GM12891 (cell line): ENCODE data around the gene OPCML.

Experiments used
- DNase-seq: peaks from one replicate; pipeline ENCODE4 v3.0.0; 2011; ENCODE audit warnings: low spot score; ENCODE audit not compliant: insufficient read length
- FAIRE-seq: peaks from 2 replicates; lab custom pipeline; 2011; peaks lifted over from hg19 to GRCh38; lab: Jason Lieb, UNC
- PAX5 ChIP-seq: IDR thresholded peaks from 2 replicates; pipeline ENCODE4 v1.6.1; 2011; ENCODE audit warnings: low read length, moderate library complexity, mild to moderate bottlenecking; ENCODE audit not compliant: insufficient read depth, severe bottlenecking
- POLR2A ChIP-seq: IDR thresholded peaks from 2 replicates; pipeline ENCODE4 v1.6.1; 2011; ENCODE audit warnings: low read depth, low read length, control low read depth
- POLR2AphosphoS5 ChIP-seq: IDR thresholded peaks from 2 replicates; pipeline ENCODE4 v1.6.1; 2011; ENCODE audit warnings: low read depth, low read length, control low read depth
- POU2F2 ChIP-seq: IDR thresholded peaks from 2 replicates; pipeline ENCODE4 v1.6.1; 2011; ENCODE audit warnings: low read depth, mild to moderate bottlenecking, control low read depth, low read length, moderate library complexity
- SPI1 ChIP-seq: IDR thresholded peaks from 2 replicates; pipeline ENCODE4 v1.6.1; 2011; ENCODE audit warnings: low read depth, low read length, control low read depth
- TAF1 ChIP-seq: IDR thresholded peaks from 2 replicates; pipeline ENCODE4 v1.6.1; 2011; ENCODE audit warnings: low read depth, low read length, control low read depth

Gene OPCML

DNA sequence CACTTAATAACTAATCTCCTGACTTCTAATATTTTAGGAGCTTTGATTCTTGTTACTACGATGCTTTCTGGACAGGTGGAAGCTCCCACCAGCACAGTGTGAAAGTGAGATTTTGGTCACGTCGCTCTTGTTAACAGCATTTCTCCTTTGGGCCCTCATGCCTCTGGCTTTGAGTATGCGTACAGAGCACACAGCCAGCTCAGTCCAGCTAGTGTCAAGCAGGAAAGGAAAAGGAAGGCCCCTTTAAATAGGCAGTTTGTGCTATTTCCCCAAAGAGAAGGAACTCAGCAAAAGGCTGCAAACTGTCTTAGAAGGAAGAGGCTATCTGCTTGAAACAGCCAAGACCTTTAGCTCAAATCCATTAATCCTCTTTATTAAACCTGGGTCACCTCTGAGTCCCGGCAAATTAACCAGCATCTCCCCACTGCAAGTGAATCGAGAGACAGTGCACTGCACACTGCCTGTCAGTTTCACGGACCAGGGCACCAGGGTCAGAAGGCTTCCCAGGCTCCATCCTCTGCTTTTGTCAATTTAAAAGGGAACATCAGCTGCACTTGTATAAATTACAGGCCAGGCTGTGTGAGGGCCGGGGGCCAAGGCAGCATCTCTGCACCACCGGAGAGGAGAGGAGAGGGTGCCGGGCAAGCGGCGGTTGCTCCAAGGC is 34.7 kb downstream of the OPCML start:
- no peak for DNase-seq
- TF ChIP-seq SPI1 (no peak), POU2F2 (no peak), TAF1 (no peak), POLR2A (no peak)
- FAIRE-seq: no peak

DNA sequence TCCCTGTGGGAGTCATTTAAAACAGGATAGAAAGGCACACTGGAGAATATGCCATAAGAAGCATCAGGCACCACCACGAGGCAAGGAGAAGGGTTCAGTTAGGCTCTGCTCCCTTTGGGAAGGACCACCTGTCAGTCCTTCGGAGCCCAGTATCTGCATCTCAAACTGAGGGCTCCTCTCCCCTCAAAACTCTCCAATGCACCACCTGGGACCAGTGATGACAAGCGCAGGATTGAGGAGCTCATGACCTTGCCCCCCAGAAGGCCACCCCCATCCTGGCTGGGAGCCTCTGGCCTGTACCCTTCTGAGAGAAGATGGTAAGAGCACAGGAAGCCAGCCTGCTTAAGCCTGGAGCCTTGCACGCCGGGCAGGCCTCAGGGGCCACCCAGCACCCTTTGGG is 39.4 kb downstream of the OPCML start:
- TF ChIP-seq POLR2A: no peak
- TF ChIP-seq PAX5: no peak
- TF ChIP-seq TAF1: no peak
- no peak for TF ChIP-seq POLR2AphosphoS5
- no peak for TF ChIP-seq SPI1
- no peak for TF ChIP-seq POU2F2
- DNase-seq (no peak), FAIRE-seq (no peak)

- TF ChIP-seq TAF1: no peak
- TF ChIP-seq PAX5: no peak
- TF ChIP-seq POLR2AphosphoS5: no peak
- no peak for TF ChIP-seq POLR2A
- no peak for TF ChIP-seq POU2F2
- no peak for TF ChIP-seq SPI1
- DNase-seq: no peak
- no peak for FAIRE-seq
These were observed 40.5 kb downstream of the OPCML start for GRCh38 chr11:133491680-133492383.

DNA sequence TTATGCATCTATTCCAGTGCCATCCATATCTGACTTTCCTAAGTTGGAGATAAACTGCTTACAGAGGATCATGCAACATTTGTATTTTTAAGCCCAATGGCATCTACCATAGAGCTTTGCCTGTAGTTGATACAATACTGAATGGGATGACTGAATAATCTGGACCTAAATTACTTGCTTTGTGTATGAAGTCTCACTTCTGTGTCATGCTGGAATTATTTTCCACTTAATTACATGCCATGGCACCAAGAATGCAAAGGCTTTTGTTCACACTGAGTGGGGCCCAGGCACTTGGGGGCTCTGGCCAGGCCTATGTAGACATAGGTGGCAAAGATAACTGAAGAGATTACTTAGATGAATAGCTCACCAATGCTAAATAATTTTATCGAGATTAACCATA is 51.6 kb downstream of the OPCML start:
- no peak for TF ChIP-seq POLR2A
- TF ChIP-seq PAX5: no peak
- TF ChIP-seq SPI1: no peak
- no peak for TF ChIP-seq TAF1
- TF ChIP-seq POU2F2: no peak

DNA sequence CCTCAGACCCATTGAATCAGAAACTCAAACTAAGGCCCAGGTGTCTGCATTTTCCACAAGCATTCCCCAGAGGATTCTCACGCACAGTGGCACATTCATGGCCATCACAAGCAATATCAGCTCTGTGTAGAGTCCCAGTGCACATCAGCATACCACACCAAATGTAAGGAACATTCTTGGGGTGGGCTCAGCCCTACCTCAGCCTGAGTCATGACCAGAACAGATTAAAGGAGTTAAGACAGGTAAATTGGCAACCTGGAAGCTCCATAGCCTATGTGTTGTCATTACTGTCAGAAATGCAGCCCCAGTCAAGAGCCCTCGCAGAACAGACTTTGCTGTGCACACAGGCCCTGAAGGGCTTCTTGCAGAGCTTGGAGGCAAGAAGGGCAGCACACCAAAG is 53.1 kb downstream of the OPCML start:
- FAIRE-seq: no peak

More for the DNA sequence above, 51.6 kb downstream of the OPCML start:
- FAIRE-seq: no peak
- no peak for DNase-seq

DNA sequence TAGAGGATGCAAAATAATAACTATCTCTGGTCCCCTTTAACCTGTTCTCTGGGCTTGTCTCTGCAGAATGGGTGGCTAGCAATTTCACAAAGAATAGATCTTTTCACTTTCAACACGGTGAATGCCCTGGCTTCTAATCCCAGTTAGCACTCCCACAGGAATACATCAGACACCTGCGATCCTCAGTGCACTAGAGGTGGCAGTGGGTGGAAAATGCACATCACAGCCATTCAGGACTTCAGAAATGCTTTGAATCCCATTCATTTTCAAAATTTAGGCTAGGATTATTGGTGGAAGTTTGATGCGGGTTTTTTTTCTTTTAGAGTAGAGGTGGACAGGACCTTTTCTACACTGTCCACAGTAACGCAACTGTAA is 55.1 kb downstream of the OPCML start:
- no peak for DNase-seq
- FAIRE-seq: no peak
- TF ChIP-seq POLR2AphosphoS5: no peak
- no peak for TF ChIP-seq POU2F2
- no peak for TF ChIP-seq TAF1
- no peak for TF ChIP-seq PAX5
- no peak for TF ChIP-seq SPI1
- TF ChIP-seq POLR2A: no peak

More for the DNA sequence above, 53.1 kb downstream of the OPCML start:
- no peak for DNase-seq
- no peak for TF ChIP-seq POLR2A
- no peak for TF ChIP-seq TAF1
- no peak for TF ChIP-seq PAX5
- TF ChIP-seq SPI1: no peak
- TF ChIP-seq POLR2AphosphoS5: no peak
- TF ChIP-seq POU2F2: no peak

DNA sequence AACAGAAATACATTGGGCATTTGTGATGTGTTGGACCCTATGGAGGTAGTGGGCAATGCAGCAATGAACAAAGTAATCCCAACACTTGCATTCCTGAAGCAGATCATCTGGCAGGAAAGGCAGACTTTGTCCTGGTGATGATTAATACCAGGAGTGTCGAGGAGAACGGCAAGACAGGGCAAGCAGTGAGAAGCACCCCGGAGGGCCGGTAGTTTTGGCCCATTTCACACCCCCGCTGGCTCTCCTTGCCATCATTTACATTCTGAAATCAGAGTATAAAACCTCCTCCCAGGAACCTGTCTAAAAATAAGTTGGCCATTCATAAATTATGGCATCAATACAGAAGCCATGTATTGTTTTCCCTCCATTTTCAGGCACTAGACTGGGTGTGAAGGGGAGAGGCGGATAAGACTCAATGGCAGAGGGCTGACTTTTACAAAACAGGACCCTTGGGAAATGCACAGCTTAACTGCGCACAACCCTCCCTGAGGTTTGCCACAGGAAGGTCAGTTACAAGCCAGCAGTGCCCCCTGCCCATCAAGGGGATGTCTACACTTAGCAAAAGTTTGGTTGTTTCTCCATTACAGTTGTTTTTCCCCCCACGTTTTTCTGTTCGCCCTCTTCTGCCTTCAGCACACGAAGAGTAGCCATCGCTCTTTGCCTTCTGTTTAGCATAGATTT is 55.6 kb downstream of the OPCML start:
- FAIRE-seq (no peak), DNase-seq (no peak)
- TF ChIP-seq SPI1 (no peak), POU2F2 (no peak)

DNA sequence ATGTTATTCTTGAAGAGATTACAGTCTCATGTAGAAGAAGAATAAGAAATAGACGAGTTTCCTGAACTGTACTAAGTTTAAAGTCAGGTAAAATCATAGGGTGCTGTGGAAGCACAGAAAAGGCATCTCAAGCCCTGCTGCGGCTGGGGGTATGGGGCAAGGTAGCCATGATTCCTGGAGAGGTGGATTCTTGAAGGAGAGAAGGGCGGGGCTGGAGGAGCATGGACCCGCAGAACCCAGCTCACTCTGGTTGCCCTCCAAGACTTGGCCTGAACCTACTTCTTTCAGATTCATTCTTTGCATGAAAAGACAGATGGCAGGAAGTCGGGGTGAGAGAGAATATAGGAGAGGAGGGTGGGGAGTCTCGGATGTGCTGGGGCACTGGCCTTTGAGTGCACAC is 57.8 kb downstream of the OPCML start:
- FAIRE-seq (no peak), DNase-seq (no peak)
- TF ChIP-seq TAF1 (no peak), POU2F2 (no peak), POLR2A (no peak), PAX5 (no peak), POLR2AphosphoS5 (no peak), SPI1 (no peak)

GRCh38 chr11:133467686-133468085 is 64.6 kb downstream of the OPCML start:
- DNase-seq: no peak
- no peak for FAIRE-seq
- TF ChIP-seq TAF1 (no peak), PAX5 (no peak)

DNA sequence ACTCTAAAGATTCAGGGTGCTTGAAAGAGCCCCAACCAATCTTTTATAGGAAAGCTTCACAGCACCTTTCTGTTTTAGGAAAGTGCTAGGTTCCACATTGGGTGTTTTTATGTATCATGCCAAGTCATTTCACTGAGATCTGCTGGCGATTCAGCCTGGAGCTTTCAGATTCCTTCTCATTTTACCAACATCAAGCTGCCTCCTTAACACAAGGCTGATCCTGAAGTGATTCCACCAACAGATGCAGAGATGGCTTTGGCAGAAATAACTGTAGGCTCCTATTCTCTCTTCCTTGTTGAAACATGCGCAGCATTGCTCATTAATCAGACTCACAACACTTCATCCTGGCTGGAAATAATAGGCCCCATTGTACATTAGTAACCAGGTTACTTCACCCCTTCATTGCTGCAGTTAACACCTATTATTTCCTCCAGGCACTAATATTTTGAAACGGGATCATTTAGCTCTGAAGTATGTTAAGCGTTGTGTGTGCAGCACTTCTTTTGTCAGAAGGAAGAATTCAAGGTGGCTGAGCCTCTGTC is 89.0 kb downstream of the OPCML start:
- TF ChIP-seq POLR2A: no peak
- no peak for TF ChIP-seq POU2F2
- TF ChIP-seq SPI1: no peak
- no peak for TF ChIP-seq POLR2AphosphoS5
- TF ChIP-seq PAX5: no peak
- no peak for TF ChIP-seq TAF1
- FAIRE-seq (no peak), DNase-seq (no peak)
